Duodenal mucosa (tissue), 2 donors: Measurements from ENCODE around the gene GNG7.
"Not testable (repeated sequence)": the region's sequence is repeated elsewhere in the genome, so short reads cannot be mapped to it uniquely, and the experiment has no call there.

Source experiments
- H3K27ac ChIP-seq: one replicate; pipeline ENCODE4 v1.7.0; 2013; ENCODE audit warnings: low read depth, low read length
- H3K27me3 ChIP-seq, 2 donors: one replicate each; pipeline ENCODE4 v1.7.0; 2013; ENCODE audit warnings: low read length in 2 of 2, control low read depth in 1 of 2; ENCODE audit not compliant: insufficient read depth in 2 of 2, control insufficient read depth in 1 of 2
- H3K36me3 ChIP-seq, 2 donors: one replicate each; pipeline ENCODE4 v1.7.0; 2013; ENCODE audit warnings: low read length in 2 of 2, control low read depth in 1 of 2; ENCODE audit not compliant: insufficient read depth in 2 of 2, control insufficient read depth in 1 of 2
- H3K4me1 ChIP-seq, 2 donors: one replicate each; pipeline ENCODE4 v1.7.0; 2013; ENCODE audit warnings: low read length in 2 of 2, control low read depth in 1 of 2; ENCODE audit not compliant: insufficient read depth in 2 of 2, control insufficient read depth in 1 of 2
- H3K4me3 ChIP-seq, 2 donors: one replicate each; pipeline ENCODE4 v1.7.0; 2013; ENCODE audit warnings: low read length in 2 of 2, low read depth in 1 of 2
- H3K9ac ChIP-seq, 2 donors: one replicate each; pipeline ENCODE4 v1.7.0; 2013; ENCODE audit warnings: low read length in 2 of 2, low read depth in 1 of 2
- H3K9me3 ChIP-seq, 2 donors: one replicate each; pipeline ENCODE4 v1.7.0; 2013; ENCODE audit warnings: low read length in 2 of 2, control low read depth in 1 of 2; ENCODE audit not compliant: control insufficient read depth in 1 of 2

The GNG7 gene

DNA sequence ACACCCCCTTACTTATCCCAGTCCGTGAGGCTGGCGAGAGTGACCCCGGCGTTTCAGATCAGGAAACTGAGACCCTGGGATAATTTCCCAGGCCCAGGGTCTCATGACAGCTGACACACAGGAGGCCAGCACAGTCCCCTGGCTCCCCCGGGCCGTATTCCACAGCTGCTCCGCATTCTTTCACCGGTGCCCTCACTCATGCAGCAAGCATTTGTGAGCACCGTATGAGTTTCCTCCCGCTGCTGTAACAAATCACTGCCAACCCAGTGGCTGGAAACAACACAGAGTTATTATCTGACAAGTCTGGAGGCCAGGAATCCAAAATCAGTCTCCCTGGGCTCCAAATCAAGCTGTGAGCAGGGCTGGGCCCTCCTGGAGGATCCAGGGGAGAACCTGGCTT is 205.3 kb downstream of the GNG7 start:
- Histone ChIP-seq H3K9me3 (no peaks in the 10 kb centered on the region), H3K4me1 (peaks cover 14 to 26% of the 10 kb centered on the region in 2 donors), H3K4me3 (no peak overlapping the region), H3K27ac (no peak overlapping the region), H3K36me3 (no peaks in the 10 kb centered on the region), H3K9ac (no peak overlapping the region), H3K27me3 (no peaks in the 10 kb centered on the region)

GRCh38 chr19:2495651-2496316 is 206.7 kb downstream of the GNG7 start:
- Histone ChIP-seq H3K27me3 (no peaks in the 10 kb centered on the region), H3K4me3 (peak overlapping the region; percentile 19 to 79), H3K36me3 (no peaks in the 10 kb centered on the region), H3K9ac (peak overlapping the region; percentile 64 to 88), H3K4me1 (peaks cover 24 to 35% of the 10 kb centered on the region in 2 donors), H3K27ac (peak overlapping the region; percentile 78), H3K9me3 (no peaks in the 10 kb centered on the region)

DNA sequence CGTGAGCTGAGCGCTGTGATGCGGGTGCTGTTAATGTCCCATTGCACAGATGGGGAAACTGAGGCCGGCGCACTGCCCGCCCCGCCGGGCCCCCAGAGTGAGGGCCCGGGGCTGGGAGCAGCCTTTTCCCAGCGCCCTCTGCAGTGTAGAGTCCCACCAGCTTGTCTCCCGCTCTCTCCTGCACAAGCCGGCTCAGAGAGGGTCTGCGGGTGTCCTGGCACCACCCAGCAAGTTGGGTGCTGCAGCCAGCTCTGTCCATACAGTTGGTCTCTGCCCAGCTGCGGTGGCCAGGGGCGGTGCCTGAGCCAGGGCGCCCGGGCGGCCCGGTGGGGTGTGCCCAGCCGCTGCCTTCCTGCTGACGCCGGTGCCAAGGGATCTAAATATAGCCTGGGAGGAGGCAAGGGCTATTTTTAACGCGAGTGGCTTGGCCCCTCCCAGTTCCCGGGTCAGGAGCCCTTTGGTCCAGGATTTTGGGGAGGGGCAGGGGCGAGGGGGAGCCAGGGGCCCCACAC is 207.3 kb downstream of the GNG7 start:
- Histone ChIP-seq H3K4me3 (peak overlapping the region; percentile 73 to 79), H3K9ac (peak overlapping the region; percentile 80 to 88), H3K4me1 (peaks cover 27 to 38% of the 10 kb centered on the region in 2 donors), H3K9me3 (no peaks in the 10 kb centered on the region), H3K36me3 (no peaks in the 10 kb centered on the region), H3K27me3 (no peaks in the 10 kb centered on the region), H3K27ac (peak overlapping the region; percentile 78)

DNA sequence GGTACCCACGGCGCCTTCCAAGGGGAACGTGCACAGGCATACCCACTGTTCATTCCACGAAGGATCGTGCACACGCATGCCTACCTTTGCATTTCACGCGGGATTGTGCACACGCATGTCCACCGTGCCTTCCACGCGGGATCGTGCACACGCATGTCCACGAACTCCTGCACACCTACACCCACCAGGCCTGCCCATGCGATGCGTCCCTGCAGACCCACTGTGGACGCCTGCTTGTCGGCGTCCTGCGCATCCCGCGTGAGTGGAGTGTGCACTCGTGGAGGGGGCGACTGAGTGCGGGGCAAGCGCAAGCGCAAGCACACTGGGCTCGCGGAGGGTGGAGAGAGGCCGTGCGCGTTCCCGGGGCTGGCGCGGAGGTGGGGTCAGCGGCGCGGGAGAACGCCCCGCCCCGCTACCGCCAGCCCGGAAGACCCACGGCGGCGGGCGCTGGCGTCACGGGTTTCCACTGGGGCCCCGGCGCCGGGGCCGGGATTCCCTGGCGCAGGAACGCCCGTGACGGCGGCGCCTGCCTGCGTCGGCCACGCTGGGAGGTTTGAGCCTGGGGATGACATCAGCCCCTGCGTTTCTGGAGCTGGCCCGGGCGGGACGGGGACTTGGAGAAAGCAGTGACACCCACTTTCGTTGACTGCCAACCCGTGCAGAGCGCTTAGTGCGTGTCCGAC is 207.9 kb downstream of the GNG7 start:
- Histone ChIP-seq H3K4me3 (peak overlapping the region; percentile 73 to 79), H3K4me1 (peaks cover 30 to 42% of the 10 kb centered on the region in 2 donors), H3K27ac (peak overlapping the region; percentile 78), H3K9ac (peak overlapping the region; percentile 80 to 88), H3K27me3 (peaks cover 0 to 3% of the 10 kb centered on the region in 2 donors), H3K9me3 (no peaks in the 10 kb centered on the region), H3K36me3 (no peaks in the 10 kb centered on the region)

GRCh38 chr19:2494084-2494446 is 208.4 kb downstream of the GNG7 start:
- Histone ChIP-seq H3K36me3 (no peaks in the 10 kb centered on the region), H3K27me3 (peaks cover 0 to 6% of the 10 kb centered on the region in 2 donors), H3K27ac (no peak overlapping the region), H3K9ac (peak overlapping the region; percentile 69 to 88), H3K9me3 (no peaks in the 10 kb centered on the region), H3K4me1 (peaks cover 33 to 46% of the 10 kb centered on the region in 2 donors), H3K4me3 (peak overlapping the region; percentile 73 to 79)

GRCh38 chr19:2493448-2493847 is 209.0 kb downstream of the GNG7 start:
- H3K36me3 ChIP-seq, H3K4me3 ChIP-seq, H3K9ac ChIP-seq, H3K9me3 ChIP-seq, H3K27me3 ChIP-seq, H3K27ac ChIP-seq: not testable (repeated sequence)
- peaks cover 36 to 50% of the 10 kb centered on the region in 2 donors for H3K4me1 ChIP-seq

DNA sequence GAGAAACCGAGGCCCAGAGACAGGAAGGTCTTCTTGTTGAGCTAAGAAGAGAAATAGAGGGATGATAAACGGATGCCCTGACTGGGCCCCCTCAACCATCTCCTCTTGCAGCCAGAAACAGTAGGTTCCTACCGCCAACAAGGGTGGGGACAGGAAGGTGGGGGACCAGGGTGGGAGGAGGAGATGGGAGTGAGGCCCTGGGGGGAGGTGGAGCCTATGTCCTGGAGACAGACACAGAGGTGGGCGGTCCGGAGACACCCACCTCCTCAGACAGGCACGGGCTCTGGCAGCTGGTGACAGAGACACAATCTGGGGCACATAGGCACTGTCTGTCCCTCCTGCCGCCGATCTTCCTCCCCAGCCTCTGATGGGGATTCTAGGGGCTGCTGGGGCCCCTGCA is 209.6 kb downstream of the GNG7 start:
- H3K36me3 ChIP-seq: no peaks in the 10 kb centered on the region
- H3K9ac ChIP-seq: no peak overlapping the region
- peaks cover 37 to 56% of the 10 kb centered on the region in 2 donors for H3K4me1 ChIP-seq
- no peak overlapping the region for H3K27ac ChIP-seq
- no peak overlapping the region for H3K4me3 ChIP-seq
- H3K9me3 ChIP-seq: no peaks in the 10 kb centered on the region
- peaks cover 0 to 6% of the 10 kb centered on the region in 2 donors for H3K27me3 ChIP-seq

DNA sequence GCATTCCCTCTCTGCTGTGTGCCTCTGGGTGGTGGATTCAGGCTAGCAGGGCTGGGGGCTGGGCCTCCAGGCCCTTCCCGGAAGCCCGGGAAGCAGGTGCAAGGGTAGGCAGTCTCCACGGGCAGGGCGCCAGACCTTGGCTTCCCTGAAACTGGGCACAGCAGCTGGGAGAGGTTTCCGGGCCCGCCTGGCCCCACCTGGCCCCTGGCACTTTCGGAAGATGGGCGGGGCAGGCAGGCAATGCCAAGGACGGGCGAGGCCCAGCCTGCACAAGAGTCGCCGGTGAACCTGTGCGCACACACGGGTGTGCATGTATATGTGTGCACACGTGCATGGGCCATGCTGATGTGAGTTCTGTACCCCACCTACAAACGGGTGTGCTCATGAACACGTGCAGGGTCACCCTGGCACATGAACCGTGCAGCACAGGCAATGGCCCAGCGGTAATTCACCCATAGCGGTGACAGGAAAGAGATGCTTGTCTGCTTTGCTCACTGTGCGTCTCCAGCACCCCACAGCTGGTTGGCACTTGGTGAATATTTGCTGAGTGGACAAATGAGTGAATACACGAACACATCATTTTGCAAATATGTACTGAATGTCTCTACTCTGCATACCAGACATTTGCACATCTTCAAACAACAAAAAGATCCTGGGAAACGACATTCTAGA is 211.2 kb downstream of the GNG7 start:
- Histone ChIP-seq H3K4me3 (peak overlapping the region in 1 of 2 donors; percentile 35), H3K36me3 (no peaks in the 10 kb centered on the region), H3K27ac (no peak overlapping the region), H3K9ac (peak overlapping the region in 1 of 2 donors; percentile 54), H3K4me1 (peaks cover 37 to 58% of the 10 kb centered on the region in 2 donors), H3K27me3 (peaks cover 0 to 6% of the 10 kb centered on the region in 2 donors), H3K9me3 (no peaks in the 10 kb centered on the region)

GRCh38 chr19:2490659-2491058 is 211.8 kb downstream of the GNG7 start:
- Histone ChIP-seq H3K4me3 (no peak overlapping the region), H3K4me1 (peaks cover 32 to 52% of the 10 kb centered on the region in 2 donors), H3K9me3 (no peaks in the 10 kb centered on the region), H3K36me3 (no peaks in the 10 kb centered on the region), H3K27ac (no peak overlapping the region), H3K27me3 (peaks cover 0 to 6% of the 10 kb centered on the region in 2 donors), H3K9ac (peak overlapping the region in 1 of 2 donors; percentile 54)
